Right lobe of liver (tissue), 4 donors: ENCODE results near the gene NLRP14.
A peak's percentile ranks its signal among the peaks of the same experiment; 100 is the strongest.

Experiments used
- CTCF ChIP-seq, 4 donors: fragments of 200-600 bp in 3 of 4; fragments of 450-650 bp in 1 of 4; IDR thresholded peaks; one replicate each; pipeline versions ENCODE4 v1.5.1 to v1.8.0; 2016 to 2022; ENCODE audit warnings: antibody characterized with exemption in 4 of 4, mild to moderate bottlenecking in 2 of 4
- POLR2A ChIP-seq: fragments of 450-650 bp; IDR thresholded peaks from one replicate; pipeline ENCODE4 v1.6.1; 2017; ENCODE audit warnings: antibody characterized with exemption, mild to moderate bottlenecking
- donor health status: DM: no; HTN: no; CAD: no.
- donor health status: DM: no; HTN: no; CAD: no.
- donor health status: DM: no; HTN: yes; CAD: no.

- TF ChIP-seq CTCF (IDR thresholded peaks at IDR 0.05), result peak; percentile 67 to 83 (median 73)
- no peak for TF ChIP-seq POLR2A
These were observed 78.1 kb downstream of the NLRP14 start for GRCh38 chr11:7098235-7098832.
